ENCODE measurements around the gene KCTD16. TPM values are rescaled to one million over a fixed set of nuclear protein-coding genes. Genes with fewer than 3 reads are reported as not detected.

KCTD16 gene
- total RNA-seq, 4 donors from 2014 or later: under 0.01 to 1.7 (median 0.18) TPM

GRCh38 chr5:144385597-144385996 is 214.9 kb downstream of the KCTD16 start:
- no peaks in the 10 kb centered on the region for H3K36me3 ChIP-seq
- no peaks in the 10 kb centered on the region for H3K4me1 ChIP-seq
- H3K27ac ChIP-seq: no peak overlapping the region
- no peaks in the 10 kb centered on the region for H3K9me3 ChIP-seq
- DNase-seq: no peak
- H3K27me3 ChIP-seq: no peaks in the 10 kb centered on the region
- TF ChIP-seq CTCF (IDR thresholded peaks at IDR 0.05) (no peak), POLR2A (IDR thresholded peaks at IDR 0.05) (no peak)
- H3K4me3 ChIP-seq: no peak overlapping the region

- Histone ChIP-seq H3K36me3 (no peaks in the 10 kb centered on the region), H3K4me3 (no peak overlapping the region), H3K27me3 (no peaks in the 10 kb centered on the region), H3K27ac (no peak overlapping the region), H3K9me3 (no peaks in the 10 kb centered on the region), H3K4me1 (no peaks in the 10 kb centered on the region)
- TF ChIP-seq CTCF (IDR thresholded peaks at IDR 0.05) (no peak), POLR2A (IDR thresholded peaks at IDR 0.05) (no peak)
- no peak for DNase-seq
These were observed 215.6 kb downstream of the KCTD16 start for GRCh38 chr5:144386315-144386714.

- no peak for DNase-seq
- no peak overlapping the region for H3K27ac ChIP-seq
- no peaks in the 10 kb centered on the region for H3K36me3 ChIP-seq
- no peak overlapping the region for H3K4me3 ChIP-seq
- H3K9me3 ChIP-seq: no peaks in the 10 kb centered on the region
- no peak for TF ChIP-seq POLR2A (IDR thresholded peaks at IDR 0.05)
- peak in 3 of 6 experiments; percentile 51 to 60 (median 59) for TF ChIP-seq CTCF (IDR thresholded peaks at IDR 0.05)
- no peaks in the 10 kb centered on the region for H3K4me1 ChIP-seq
- H3K27me3 ChIP-seq: no peaks in the 10 kb centered on the region
These were observed 219.5 kb downstream of the KCTD16 start for GRCh38 chr5:144390133-144390532.

GRCh38 chr5:144391044-144391443 is 220.4 kb downstream of the KCTD16 start:
- Histone ChIP-seq H3K27me3 (no peaks in the 10 kb centered on the region), H3K9me3 (no peaks in the 10 kb centered on the region), H3K4me3 (no peak overlapping the region), H3K4me1 (no peaks in the 10 kb centered on the region), H3K36me3 (no peaks in the 10 kb centered on the region), H3K27ac (no peak overlapping the region)
- no peak for DNase-seq
- TF ChIP-seq CTCF (IDR thresholded peaks at IDR 0.05): no peak
- TF ChIP-seq POLR2A (IDR thresholded peaks at IDR 0.05): no peak

GRCh38 chr5:144393641-144394435 is 223.2 kb downstream of the KCTD16 start:
- Histone ChIP-seq H3K9me3 (no peaks in the 10 kb centered on the region), H3K4me3 (no peak overlapping the region), H3K4me1 (no peaks in the 10 kb centered on the region), H3K36me3 (no peaks in the 10 kb centered on the region), H3K27ac (no peak overlapping the region), H3K27me3 (no peaks in the 10 kb centered on the region)
- DNase-seq: no peak
- TF ChIP-seq POLR2A (IDR thresholded peaks at IDR 0.05) (no peak), CTCF (IDR thresholded peaks at IDR 0.05) (no peak)

All from Peyer's patch (tissue), 4 donors.